Endothelial cell of umbilical vein (primary cell): Measurements from ENCODE around the gene GIMAP7. TPM values are rescaled to one million over a fixed set of nuclear protein-coding genes. Genes with fewer than 3 reads are reported as not detected.
"Not testable (repeated sequence)": the region's sequence is repeated elsewhere in the genome, so short reads cannot be mapped to it uniquely, and the experiment has no call there.

Experiments
- BruUV-seq: library from RNA; stranded (reverse); fragments of 400-500 nt; replicated peaks from 2 replicates; lab custom pipeline; 2021; lab: Mats Ljungman, UMichigan
- CTCF ChIA-PET: fragments of 300-600, 350-600 bp; sonication (Branson Sonifier 250); formaldehyde crosslinking; loops from one replicate; lab custom pipeline; 2021; ENCODE audit warnings: antibody characterized with exemption, inconsistent platforms; lab: Charles Lee
- POLR2A ChIA-PET: fragments of 300-600, 350-600 bp; sonication (Branson Sonifier 250); formaldehyde crosslinking; loops from one replicate; lab custom pipeline; 2021; ENCODE audit warnings: antibody characterized with exemption, inconsistent platforms; lab: Charles Lee
- DNase-seq: peaks from one replicate; pipeline ENCODE4 v3.0.0-alpha.2; 2011; ENCODE audit warnings: low read depth, low spot score
- FAIRE-seq: peaks from 2 replicates; lab custom pipeline; 2011; peaks lifted over from hg19 to GRCh38; lab: Jason Lieb, UNC
- H2AFZ ChIP-seq: 2 replicates; pipeline ENCODE4 v1.6.0; 2012; ENCODE audit warnings: low read depth, low read length, control low read depth, inconsistent platforms
- H3K27ac ChIP-seq: 2 replicates; pipeline ENCODE4 v1.5.1; 2011; ENCODE audit warnings: low read depth, mild to moderate bottlenecking, control low read depth, low read length, moderate library complexity; ENCODE audit not compliant: insufficient read depth
- H3K27me3 ChIP-seq, 2 experiments: 2 replicates each; pipeline versions ENCODE4 v1.6.0 to v1.6.1; 2011; ENCODE audit warnings: low read length in 2 of 2, mixed read lengths in 1 of 2; ENCODE audit not compliant: control insufficient read depth in 2 of 2, insufficient read depth in 2 of 2
- H3K36me3 ChIP-seq, 2 experiments: 2 replicates in 1 of 2; 3 replicates in 1 of 2; pipeline ENCODE4 v1.5.1; 2011; ENCODE audit warnings: low read length in 2 of 2, mild to moderate bottlenecking in 1 of 2, moderate library complexity in 1 of 2; ENCODE audit not compliant: control insufficient read depth in 2 of 2, insufficient read depth in 2 of 2; ENCODE audit errors: extremely low read depth in 1 of 2
- H3K4me1 ChIP-seq: 3 replicates; pipeline ENCODE4 v1.5.1; 2011; ENCODE audit warnings: mild to moderate bottlenecking, low read length; ENCODE audit not compliant: control insufficient read depth, insufficient read depth; ENCODE audit errors: extremely low read depth
- H3K4me2 ChIP-seq: 2 replicates; pipeline ENCODE4 v1.6.1; 2011; ENCODE audit warnings: low read length, control low read depth, mixed read lengths; ENCODE audit not compliant: insufficient read depth
- H3K4me3 ChIP-seq, 3 experiments: fragments of 200-600 bp in 1 of 3; sonication (generic), shearing (Covaris generic) in 1 of 3; replicated peaks in 1 of 3; 2 replicates each; pipeline ENCODE4 v1.5.1; 2011 to 2016; ENCODE audit warnings: control low read depth in 3 of 3, low read length in 3 of 3, mild to moderate bottlenecking in 2 of 3, inconsistent platforms in 1 of 3, low read depth in 1 of 3, moderate library complexity in 1 of 3; ENCODE audit not compliant: insufficient read depth in 1 of 3
- H3K79me2 ChIP-seq: 2 replicates; pipeline ENCODE4 v1.6.0; 2012; ENCODE audit warnings: low read length, inconsistent platforms; ENCODE audit not compliant: control insufficient read depth, insufficient read depth
- H3K9ac ChIP-seq: replicated peaks from 2 replicates; pipeline ENCODE3; 2011; ENCODE audit warnings: low read length, control low read depth; ENCODE audit not compliant: insufficient read depth; ENCODE audit errors: extremely low read depth
- H3K9me1 ChIP-seq: replicated peaks from 3 replicates; pipeline ENCODE4 v1.6.0; 2011; ENCODE audit warnings: mild to moderate bottlenecking, low read length; ENCODE audit not compliant: control insufficient read depth, insufficient read depth; ENCODE audit errors: extremely low read depth
- H3K9me3 ChIP-seq: replicated peaks from 2 replicates; pipeline ENCODE4 v1.5.1; 2012; ENCODE audit warnings: low read length, inconsistent platforms; ENCODE audit not compliant: control insufficient read depth, insufficient read depth
- H4K20me1 ChIP-seq: replicated peaks from 2 replicates; pipeline ENCODE3; 2011; ENCODE audit warnings: mild to moderate bottlenecking, low read length; ENCODE audit not compliant: control insufficient read depth, insufficient read depth; ENCODE audit errors: extremely low read depth
- EZH2 ChIP-seq: IDR thresholded peaks from 2 replicates; pipeline ENCODE4 v1.6.1; 2012; ENCODE audit warnings: borderline replicate concordance, low read depth, mild to moderate bottlenecking, moderate library complexity, low read length, inconsistent platforms; ENCODE audit not compliant: severe bottlenecking
- FOS ChIP-seq: IDR thresholded peaks from 2 replicates; pipeline ENCODE4 v1.6.1; 2011; ENCODE audit warnings: mild to moderate bottlenecking, low read length, moderate library complexity, borderline replicate concordance; ENCODE audit not compliant: insufficient read depth
- GATA2 ChIP-seq: IDR thresholded peaks from 2 replicates; pipeline ENCODE4 v1.7.0; 2011; ENCODE audit warnings: low read depth, mild to moderate bottlenecking, moderate library complexity, mixed read lengths, low read length; ENCODE audit not compliant: insufficient read length, insufficient read depth
- JUN ChIP-seq: IDR thresholded peaks from 2 replicates; pipeline ENCODE4 v1.6.1; 2011; ENCODE audit warnings: borderline replicate concordance, low read depth; ENCODE audit not compliant: insufficient read length, insufficient read depth
- MYC ChIP-seq: IDR thresholded peaks from one replicate; pipeline ENCODE4 v1.6.1; 2011; ENCODE audit warnings: mild to moderate bottlenecking, low read depth, low read length
- POLR2A ChIP-seq: IDR thresholded peaks from 2 replicates; pipeline ENCODE4 v1.6.1; 2012; ENCODE audit warnings: low read depth, mild to moderate bottlenecking, control low read depth, low read length
- POLR2AphosphoS5 ChIP-seq: IDR thresholded peaks from 2 replicates; pipeline ENCODE4 v1.6.1; 2012; ENCODE audit warnings: low read depth, mild to moderate bottlenecking, control low read depth, low read length, moderate library complexity; ENCODE audit not compliant: insufficient read depth
- dilution Hi-C: fragments of 300-500 bp; cut with MboI; formaldehyde crosslinking; loops from one replicate; pipeline ENCODE4 v1.15.0; 2019; ENCODE audit warnings: low sequenced_read_pairs; ENCODE audit not compliant: extremely low pct_ligation_motif_present
- intact Hi-C: fragments of 100-400 bp; cut with micrococcal nuclease; formaldehyde crosslinking; loops from one replicate; pipeline ENCODE4 v1.10.0; 2022
- polyA plus RNA-seq, 4 experiments: library from polyadenylated mRNA; depleted of rRNA in 3 of 4; stranded (reverse) in 3 of 4; unstranded in 1 of 4; fragments of >200 nt; gene quantifications; 2 replicates each; pipeline versions ENCODE4 v1.2.1 to v1.2.3, GENCODE V29; 2011 to 2012; ENCODE audit warnings: missing spikeins in 1 of 4
- total RNA-seq: library from RNA; stranded (reverse); gene quantifications from 2 replicates; pipeline ENCODE4 v1.2.3, GENCODE V29; 2021
- TF ChIP-seq, protein P1 (sequence below): IDR thresholded peaks from 2 replicates; pipeline ENCODE4 v1.6.1; 2011; ENCODE audit not compliant: insufficient read depth, insufficient read length
- TF ChIP-seq, protein P2 (sequence below), 2 donors: IDR thresholded peaks; 1 replicate in 1 of 2; 2 replicates in 1 of 2; pipeline ENCODE4 v1.5.1; 2011; ENCODE audit warnings: low read length in 2 of 2, mild to moderate bottlenecking in 2 of 2, moderate library complexity in 2 of 2, control low read depth in 1 of 2, inconsistent platforms in 1 of 2, low read depth in 1 of 2; ENCODE audit not compliant: insufficient read depth in 1 of 2; ENCODE audit errors: extremely low read depth in 1 of 2

The GIMAP7 gene
- total and polyA plus RNA-seq, 2 donors (not counting 3 experiments of a cell fraction or from before 2014, with no cell fraction given), result 42.4 to 43.4 TPM

DNA sequence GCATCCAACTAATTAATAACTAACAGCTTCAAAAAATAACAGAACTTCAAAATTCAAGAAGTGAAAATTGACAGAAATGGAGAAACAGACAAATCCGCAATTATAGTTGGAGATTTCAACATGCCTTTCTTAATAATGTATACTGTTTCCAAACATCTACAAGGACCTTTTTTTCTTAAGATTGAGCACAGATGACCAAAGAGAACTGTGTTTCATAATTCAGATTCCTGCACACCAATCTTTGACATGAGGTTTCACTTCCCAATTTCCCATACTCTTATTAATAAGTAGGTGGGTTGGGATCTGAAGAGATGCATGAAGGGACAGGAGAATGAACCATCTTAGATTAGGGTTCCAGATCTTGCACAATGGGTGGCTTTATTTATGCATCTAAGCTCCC, 24.9 kb upstream of the GIMAP7 start:
- CTCF ChIA-PET, result no interaction called here

DNA sequence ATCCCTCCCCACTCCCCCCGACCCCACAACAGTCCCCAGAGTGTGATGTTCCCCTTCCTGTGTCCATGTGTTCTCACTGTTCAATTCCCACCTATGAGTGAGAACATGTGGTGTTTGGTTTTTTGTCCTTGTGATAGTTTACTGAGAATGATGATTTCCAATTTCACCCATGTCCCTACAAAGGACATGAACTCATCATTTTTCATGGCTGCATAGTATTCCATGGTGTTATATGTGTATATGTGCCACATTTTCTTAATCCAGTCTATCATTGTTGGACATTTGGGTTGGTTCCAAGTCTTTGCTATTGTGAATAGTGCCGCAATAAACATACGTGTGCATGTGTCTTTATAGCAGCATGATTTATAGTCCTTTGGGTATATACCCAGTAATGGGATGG, 21.2 kb upstream of the GIMAP7 start:
- H3K79me2 ChIP-seq, H3K9me3 ChIP-seq, intact Hi-C loops, BruUV-seq, POLR2A ChIA-PET, FAIRE-seq, H3K4me1 ChIP-seq, H4K20me1 ChIP-seq, H3K36me3 ChIP-seq, H2AFZ ChIP-seq, CTCF ChIA-PET, DNase-seq, H3K4me3 ChIP-seq, H3K4me2 ChIP-seq, H3K27ac ChIP-seq, dilution Hi-C loops, H3K27me3 ChIP-seq, H3K9ac ChIP-seq, H3K9me1 ChIP-seq: not testable (repeated sequence)

More for the DNA sequence above, 24.9 kb upstream of the GIMAP7 start:
- POLR2A ChIA-PET, result no interaction called here
- H3K79me2 ChIP-seq, result no peaks in the 10 kb centered on the region
- TF ChIP-seq, protein P1, sequence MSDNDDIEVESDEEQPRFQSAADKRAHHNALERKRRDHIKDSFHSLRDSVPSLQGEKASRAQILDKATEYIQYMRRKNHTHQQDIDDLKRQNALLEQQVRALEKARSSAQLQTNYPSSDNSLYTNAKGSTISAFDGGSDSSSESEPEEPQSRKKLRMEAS, result no peak
- TF ChIP-seq GATA2, result no peak
- no peak for TF ChIP-seq MYC
- TF ChIP-seq, protein P2, sequence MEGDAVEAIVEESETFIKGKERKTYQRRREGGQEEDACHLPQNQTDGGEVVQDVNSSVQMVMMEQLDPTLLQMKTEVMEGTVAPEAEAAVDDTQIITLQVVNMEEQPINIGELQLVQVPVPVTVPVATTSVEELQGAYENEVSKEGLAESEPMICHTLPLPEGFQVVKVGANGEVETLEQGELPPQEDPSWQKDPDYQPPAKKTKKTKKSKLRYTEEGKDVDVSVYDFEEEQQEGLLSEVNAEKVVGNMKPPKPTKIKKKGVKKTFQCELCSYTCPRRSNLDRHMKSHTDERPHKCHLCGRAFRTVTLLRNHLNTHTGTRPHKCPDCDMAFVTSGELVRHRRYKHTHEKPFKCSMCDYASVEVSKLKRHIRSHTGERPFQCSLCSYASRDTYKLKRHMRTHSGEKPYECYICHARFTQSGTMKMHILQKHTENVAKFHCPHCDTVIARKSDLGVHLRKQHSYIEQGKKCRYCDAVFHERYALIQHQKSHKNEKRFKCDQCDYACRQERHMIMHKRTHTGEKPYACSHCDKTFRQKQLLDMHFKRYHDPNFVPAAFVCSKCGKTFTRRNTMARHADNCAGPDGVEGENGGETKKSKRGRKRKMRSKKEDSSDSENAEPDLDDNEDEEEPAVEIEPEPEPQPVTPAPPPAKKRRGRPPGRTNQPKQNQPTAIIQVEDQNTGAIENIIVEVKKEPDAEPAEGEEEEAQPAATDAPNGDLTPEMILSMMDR (IDR thresholded peaks at IDR 0.05; ENCODE audit: extremely low read depth in 1 of 2, insufficient read depth in 1 of 2, low read depth in 1 of 2, low read length in 2 of 2), result no peak
- TF ChIP-seq POLR2A, result no peak
- no peak for TF ChIP-seq POLR2AphosphoS5
- no peak for TF ChIP-seq JUN
- no peak for TF ChIP-seq FOS
- TF ChIP-seq EZH2, result no peak
- H3K4me1 ChIP-seq, result peaks cover 4% of the 10 kb centered on the region
- H2AFZ ChIP-seq, result no peak overlapping the region
- no TSS peak for BruUV-seq
- H3K4me2 ChIP-seq, result no peak overlapping the region
- H4K20me1 ChIP-seq, result no peaks in the 10 kb centered on the region
- H3K9me3 ChIP-seq, result no peaks in the 10 kb centered on the region
- H3K9me1 ChIP-seq, result no peaks in the 10 kb centered on the region
- H3K4me3 ChIP-seq, result no peak overlapping the region
- no peak for DNase-seq
- no peak overlapping the region for H3K27ac ChIP-seq
- intact Hi-C loops, result no loop called here
- no peaks in the 10 kb centered on the region for H3K27me3 ChIP-seq
- dilution Hi-C loops, result no loop called here
- no peak overlapping the region for H3K9ac ChIP-seq
- no peak for FAIRE-seq
- H3K36me3 ChIP-seq, result no peaks in the 10 kb centered on the region
